ENCODE measurements around the gene TFPI.
"Not testable (repeated sequence)": the region's sequence is repeated elsewhere in the genome, so short reads cannot be mapped to it uniquely, and the experiment has no call there.

The TFPI gene

GRCh38 chr2:187510419-187511355 lies 43.5 kb downstream of the TFPI start:
- not testable (repeated sequence) for H3K36me3 ChIP-seq (ENCODE audit: insufficient read depth, low read length); H3K27me3 ChIP-seq (ENCODE audit: control insufficient read depth in 1 of 2, insufficient read depth in 2 of 2, low read length in 2 of 2); H3K9ac ChIP-seq (ENCODE audit: low read length); H3K27ac ChIP-seq (ENCODE audit: low read depth, low read length); H3K4me1 ChIP-seq (ENCODE audit: insufficient read depth, low read length); H3K4me3 ChIP-seq (ENCODE audit: low read depth in 1 of 2, low read length in 2 of 2); H3K9me3 ChIP-seq (ENCODE audit: low read length)

GRCh38 chr2:187509667-187510417 lies 44.4 kb downstream of the TFPI start:
- no peaks in the 10 kb centered on the region for H3K9me3 ChIP-seq (ENCODE audit: low read length)
- no peaks in the 10 kb centered on the region for H3K36me3 ChIP-seq (ENCODE audit: insufficient read depth, low read length)
- no peak overlapping the region for H3K4me3 ChIP-seq (ENCODE audit: low read depth in 1 of 2, low read length in 2 of 2)
- H3K4me1 ChIP-seq (ENCODE audit: insufficient read depth, low read length): no peaks in the 10 kb centered on the region
- H3K27ac ChIP-seq (ENCODE audit: low read depth, low read length): no peak overlapping the region
- no peak overlapping the region for H3K9ac ChIP-seq (ENCODE audit: low read length)
- H3K27me3 ChIP-seq (ENCODE audit: control insufficient read depth in 1 of 2, insufficient read depth in 2 of 2, low read length in 2 of 2): no peaks in the 10 kb centered on the region

- Histone ChIP-seq H3K4me1 (ENCODE audit: insufficient read depth, low read length) (no peaks in the 10 kb centered on the region), H3K9ac (ENCODE audit: low read length) (no peak overlapping the region), H3K4me3 (ENCODE audit: low read depth in 1 of 2, low read length in 2 of 2) (no peak overlapping the region), H3K9me3 (ENCODE audit: low read length) (no peaks in the 10 kb centered on the region), H3K27me3 (ENCODE audit: control insufficient read depth in 1 of 2, insufficient read depth in 2 of 2, low read length in 2 of 2) (no peaks in the 10 kb centered on the region), H3K27ac (ENCODE audit: low read depth, low read length) (no peak overlapping the region), H3K36me3 (ENCODE audit: insufficient read depth, low read length) (no peaks in the 10 kb centered on the region)
Observed at GRCh38 chr2:187506416-187506815, 47.8 kb downstream of the TFPI start.

- no peak overlapping the region for H3K27ac ChIP-seq (ENCODE audit: low read depth, low read length)
Observed at GRCh38 chr2:187505065-187505672, 49.1 kb downstream of the TFPI start.

GRCh38 chr2:187504312-187504921 lies 49.8 kb downstream of the TFPI start:
- no peak overlapping the region for H3K27ac ChIP-seq (ENCODE audit: low read depth, low read length)
- H3K4me1 ChIP-seq (ENCODE audit: insufficient read depth, low read length): no peaks in the 10 kb centered on the region

More at GRCh38 chr2:187505065-187505672, 49.1 kb downstream of the TFPI start:
- no peak overlapping the region for H3K4me3 ChIP-seq (ENCODE audit: low read depth in 1 of 2, low read length in 2 of 2)
- no peak overlapping the region for H3K9ac ChIP-seq (ENCODE audit: low read length)
- H3K36me3 ChIP-seq (ENCODE audit: insufficient read depth, low read length): no peaks in the 10 kb centered on the region
- H3K27me3 ChIP-seq (ENCODE audit: control insufficient read depth in 1 of 2, insufficient read depth in 2 of 2, low read length in 2 of 2): no peaks in the 10 kb centered on the region
- no peaks in the 10 kb centered on the region for H3K4me1 ChIP-seq (ENCODE audit: insufficient read depth, low read length)
- H3K9me3 ChIP-seq (ENCODE audit: low read length): no peaks in the 10 kb centered on the region

GRCh38 chr2:187503700-187504099 lies 50.5 kb downstream of the TFPI start:
- no peaks in the 10 kb centered on the region for H3K4me1 ChIP-seq (ENCODE audit: insufficient read depth, low read length)
- H3K9me3 ChIP-seq (ENCODE audit: low read length): no peaks in the 10 kb centered on the region
- no peaks in the 10 kb centered on the region for H3K27me3 ChIP-seq (ENCODE audit: control insufficient read depth in 1 of 2, insufficient read depth in 2 of 2, low read length in 2 of 2)
- H3K36me3 ChIP-seq (ENCODE audit: insufficient read depth, low read length): no peaks in the 10 kb centered on the region
- no peak overlapping the region for H3K4me3 ChIP-seq (ENCODE audit: low read depth in 1 of 2, low read length in 2 of 2)
- H3K27ac ChIP-seq (ENCODE audit: low read depth, low read length): no peak overlapping the region
- H3K9ac ChIP-seq (ENCODE audit: low read length): no peak overlapping the region

More at GRCh38 chr2:187504312-187504921, 49.8 kb downstream of the TFPI start:
- H3K27me3 ChIP-seq (ENCODE audit: control insufficient read depth in 1 of 2, insufficient read depth in 2 of 2, low read length in 2 of 2): no peaks in the 10 kb centered on the region
- H3K4me3 ChIP-seq (ENCODE audit: low read depth in 1 of 2, low read length in 2 of 2): no peak overlapping the region
- H3K36me3 ChIP-seq (ENCODE audit: insufficient read depth, low read length): no peaks in the 10 kb centered on the region
- no peak overlapping the region for H3K9ac ChIP-seq (ENCODE audit: low read length)
- no peaks in the 10 kb centered on the region for H3K9me3 ChIP-seq (ENCODE audit: low read length)

GRCh38 chr2:187502467-187502866 lies 51.8 kb downstream of the TFPI start:
- H3K4me1 ChIP-seq (ENCODE audit: insufficient read depth, low read length): no peaks in the 10 kb centered on the region
- H3K27me3 ChIP-seq (ENCODE audit: control insufficient read depth in 1 of 2, insufficient read depth in 2 of 2, low read length in 2 of 2): no peaks in the 10 kb centered on the region
- no peak overlapping the region for H3K4me3 ChIP-seq (ENCODE audit: low read depth in 1 of 2, low read length in 2 of 2)
- no peaks in the 10 kb centered on the region for H3K9me3 ChIP-seq (ENCODE audit: low read length)
- H3K27ac ChIP-seq (ENCODE audit: low read depth, low read length): no peak overlapping the region
- no peaks in the 10 kb centered on the region for H3K36me3 ChIP-seq (ENCODE audit: insufficient read depth, low read length)
- no peak overlapping the region for H3K9ac ChIP-seq (ENCODE audit: low read length)

- Histone ChIP-seq H3K4me1 (ENCODE audit: insufficient read depth, low read length) (no peaks in the 10 kb centered on the region), H3K27ac (ENCODE audit: low read depth, low read length) (no peak overlapping the region), H3K9me3 (ENCODE audit: low read length) (no peaks in the 10 kb centered on the region), H3K9ac (ENCODE audit: low read length) (no peak overlapping the region), H3K36me3 (ENCODE audit: insufficient read depth, low read length) (no peaks in the 10 kb centered on the region), H3K27me3 (ENCODE audit: control insufficient read depth in 1 of 2, insufficient read depth in 2 of 2, low read length in 2 of 2) (no peaks in the 10 kb centered on the region), H3K4me3 (ENCODE audit: low read depth in 1 of 2, low read length in 2 of 2) (no peak overlapping the region)
Observed at GRCh38 chr2:187500585-187501359, 53.5 kb downstream of the TFPI start.

GRCh38 chr2:187499941-187500532 lies 54.2 kb downstream of the TFPI start:
- Histone ChIP-seq H3K9me3 (ENCODE audit: low read length) (no peaks in the 10 kb centered on the region), H3K9ac (ENCODE audit: low read length) (no peak overlapping the region), H3K36me3 (ENCODE audit: insufficient read depth, low read length) (no peaks in the 10 kb centered on the region), H3K27me3 (ENCODE audit: control insufficient read depth in 1 of 2, insufficient read depth in 2 of 2, low read length in 2 of 2) (no peaks in the 10 kb centered on the region), H3K4me3 (ENCODE audit: low read depth in 1 of 2, low read length in 2 of 2) (no peak overlapping the region), H3K4me1 (ENCODE audit: insufficient read depth, low read length) (no peaks in the 10 kb centered on the region), H3K27ac (ENCODE audit: low read depth, low read length) (no peak overlapping the region)

- Histone ChIP-seq H3K9ac (ENCODE audit: low read length) (no peak overlapping the region), H3K4me3 (ENCODE audit: low read depth in 1 of 2, low read length in 2 of 2) (no peak overlapping the region), H3K9me3 (ENCODE audit: low read length) (no peaks in the 10 kb centered on the region), H3K27ac (ENCODE audit: low read depth, low read length) (no peak overlapping the region), H3K36me3 (ENCODE audit: insufficient read depth, low read length) (no peaks in the 10 kb centered on the region), H3K27me3 (ENCODE audit: control insufficient read depth in 1 of 2, insufficient read depth in 2 of 2, low read length in 2 of 2) (no peaks in the 10 kb centered on the region), H3K4me1 (ENCODE audit: insufficient read depth, low read length) (no peaks in the 10 kb centered on the region)
Observed at GRCh38 chr2:187497858-187498463, 56.3 kb downstream of the TFPI start.
